ENCODE results near the gene ODF2L. TPM values are rescaled to one million over a fixed set of nuclear protein-coding genes. Genes with fewer than 3 reads are reported as not detected.

Gene ODF2L
- total and polyA plus RNA-seq, 2 of the 4 experiments (the other 2 are of a cell fraction) = 10.4 to 12.3 TPM

DNA sequence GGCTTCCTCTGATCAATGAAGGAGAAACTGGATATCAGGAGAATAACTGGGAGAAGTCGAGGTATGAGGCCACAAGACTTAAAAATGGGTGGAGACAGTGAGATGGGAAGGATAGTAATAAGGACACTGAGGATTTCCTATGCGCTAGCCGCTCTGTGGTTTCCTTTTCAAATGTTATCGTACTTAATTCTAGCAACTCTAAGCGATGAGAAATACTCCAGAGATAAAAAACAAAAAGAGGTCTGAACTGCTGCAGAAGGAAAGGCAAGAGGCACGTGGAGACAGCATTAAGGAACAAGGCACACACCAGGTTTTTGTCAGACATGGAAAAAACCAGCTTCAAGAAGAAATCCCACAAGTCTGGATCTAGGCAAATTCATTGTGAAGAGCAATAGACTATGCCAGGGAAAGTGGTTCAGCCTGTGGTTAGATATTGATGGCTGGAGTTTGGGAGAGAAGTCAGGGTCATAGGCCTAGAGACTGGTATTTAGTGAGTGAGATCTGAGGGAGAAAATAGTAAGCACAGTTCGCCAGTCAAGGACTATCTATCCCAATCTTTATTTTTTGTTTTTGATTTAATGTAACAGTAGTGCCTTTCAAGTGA, 33.1 kb upstream of the ODF2L start:
- dilution Hi-C loops (cut with HindIII; ENCODE audit: low sequenced_read_pairs, unreplicated experiment) (no loop called here), intact Hi-C loops (cut with micrococcal nuclease) (no loop called here), in situ Hi-C loops (cut with MboI; ENCODE audit: low sequenced_read_pairs) (no loop called here)
- Histone ChIP-seq H3K4me2 (ENCODE audit: low read depth, low read length) (no peak overlapping the region), H4K91ac (ENCODE audit: insufficient read depth, low read depth, low read length) (peak overlapping the region; percentile 64), H2BK15ac (ENCODE audit: low read depth, low read length) (peak overlapping the region; percentile 86), H3K4ac (ENCODE audit: low read depth, low read length) (peak overlapping the region; percentile 63), H2BK20ac (ENCODE audit: low read depth, low read length) (peak overlapping the region; percentile 75), H3K9me1 (ENCODE audit: insufficient read depth, low read length) (no peaks in the 10 kb centered on the region), H3K4me1 (ENCODE audit: control insufficient read depth, insufficient read depth, low read length) (peaks cover 5% of the 10 kb centered on the region; the same call in 1 of the 2 replicates), H3K9ac (ENCODE audit: low read depth, low read length) (no peak overlapping the region), H3K4me3 (ENCODE audit: insufficient read depth, low read depth, low read length) (no peak overlapping the region), H2AK9ac (replicated peaks; ENCODE audit: low read depth, low read length, poor library complexity) (no peak overlapping the region), H2AFZ (replicated peaks; ENCODE audit: low read length, poor library complexity) (no peak overlapping the region), H2BK5ac (ENCODE audit: low read depth, low read length, poor library complexity, severe bottlenecking) (no peak overlapping the region), H3K23ac (ENCODE audit: low read depth, low read length) (peak overlapping the region; percentile 10; the same call in 1 of the 2 replicates), H3K27me3 (ENCODE audit: control insufficient read depth, insufficient read depth, low read length) (no peaks in the 10 kb centered on the region), H2AK5ac (ENCODE audit: low read depth, low read length) (0 out of 2 replicates have a peak overlapping the region, but pooled peaks have one; percentile 3), H3K9me3 (ENCODE audit: control insufficient read depth, insufficient read depth, low read length) (no peaks in the 10 kb centered on the region), H2BK120ac (ENCODE audit: low read depth, low read length) (peak overlapping the region; percentile 74), H3K14ac (replicated peaks; ENCODE audit: low read depth, low read length) (peak overlapping the region; percentile 34; the same call in 1 of the 2 replicates), H3K79me1 (ENCODE audit: low read depth in 1 of 2, low read length in 2 of 2) (no peaks in the 10 kb centered on the region), H3K36me3 (ENCODE audit: control insufficient read depth, insufficient read depth, low read length) (no peaks in the 10 kb centered on the region), H3K18ac (ENCODE audit: low read depth, low read length) (peak overlapping the region; percentile 21; the same call in 1 of the 2 replicates), H4K8ac (ENCODE audit: low read depth in 2 of 2, low read length in 2 of 2) (peak overlapping the region in 1 of 2 experiments; percentile 55; a peak in 2 of 4 replicates), H4K20me1 (ENCODE audit: insufficient read depth, low read length) (no peaks in the 10 kb centered on the region), H3K27ac (ENCODE audit: insufficient read depth, low read length) (peak overlapping the region; percentile 80; the same call in 1 of the 2 replicates), H4K5ac (ENCODE audit: low read depth, low read length) (peak overlapping the region; percentile 6; the same call in 1 of the 2 replicates), H3K56ac (ENCODE audit: extremely low read depth, insufficient read depth, low read length) (no peak overlapping the region)
- no TSS peak for BruUV-seq (replicated peaks)
- 69% methylated on average over 2 of the region's 7 CpGs; no CpG with 5 or more reads in 1 of the 2 experiments for WGBS, 2 experiments (ENCODE audit: extremely low coverage in 2 of 2, insufficient read length in 1 of 2)
- TF ChIP-seq MXI1 (IDR thresholded peaks at IDR 0.05; ENCODE audit: borderline replicate concordance, low read depth, low read length) (no peak), POLR2A (IDR thresholded peaks at IDR 0.05; ENCODE audit: low read depth, low read length) (no peak), RCOR1 (IDR thresholded peaks at IDR 0.05; ENCODE audit: insufficient replicate concordance, low read length) (no peak), BHLHE40 (IDR thresholded peaks at IDR 0.05; ENCODE audit: low read depth, low read length) (no peak), CEBPB (IDR thresholded peaks at IDR 0.05; ENCODE audit: low read depth, low read length) (no peak), RFX5 (IDR thresholded peaks at IDR 0.05; ENCODE audit: low read depth, low read length) (no peak)
- ChIA-PET CTCF (interaction anchor here (1.3 kb wide), 1 partner anchor 10 kb away, joined by 5 read pairs; no protein-coding TSS in a partner anchor), POLR2A (ENCODE audit: unreplicated experiment) (no interaction called here)
- ATAC-seq (ENCODE audit: low read depth) = peak; percentile 28; the same call in 1 of the 2 replicates
- no peak for DNase-seq

Data from IMR-90 (cell line).